ENCODE results near the gene EBLN1. TPM values are rescaled to one million over a fixed set of nuclear protein-coding genes. Genes with fewer than 3 reads are reported as not detected.

Gene EBLN1
- total RNA-seq, 6 experiments from 2014 or later = not detected

DNA sequence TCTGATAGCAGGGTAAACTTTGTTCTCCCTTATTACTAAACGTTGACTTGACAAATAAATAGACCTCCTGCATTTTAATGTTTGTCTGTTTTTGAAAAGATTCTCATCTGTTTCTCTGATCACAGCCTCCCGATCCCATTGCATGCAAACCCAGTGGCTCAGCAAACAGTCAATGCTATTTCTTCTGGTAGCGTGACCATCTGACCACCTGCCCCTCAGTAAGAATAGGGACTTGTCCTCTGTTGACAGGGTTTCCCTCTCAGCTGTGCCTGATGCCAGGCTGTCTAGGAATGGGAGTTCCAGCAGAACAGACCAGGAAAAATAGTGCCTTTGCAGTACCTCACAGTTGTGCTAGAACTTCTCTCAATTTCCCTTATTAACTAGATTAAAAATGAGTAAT, 40.7 kb upstream of the EBLN1 start:
- 51% methylated on average over 3 of the region's 3 CpGs for WGBS (ENCODE audit: insufficient coverage, low coverage, low lambda C conversion rate, missing lambda C conversion rate)
- ATAC-seq (no peak), DNase-seq (no peak)
- TF ChIP-seq POLR2A (IDR thresholded peaks at IDR 0.05) = no peak
- TF ChIP-seq, protein P1, sequence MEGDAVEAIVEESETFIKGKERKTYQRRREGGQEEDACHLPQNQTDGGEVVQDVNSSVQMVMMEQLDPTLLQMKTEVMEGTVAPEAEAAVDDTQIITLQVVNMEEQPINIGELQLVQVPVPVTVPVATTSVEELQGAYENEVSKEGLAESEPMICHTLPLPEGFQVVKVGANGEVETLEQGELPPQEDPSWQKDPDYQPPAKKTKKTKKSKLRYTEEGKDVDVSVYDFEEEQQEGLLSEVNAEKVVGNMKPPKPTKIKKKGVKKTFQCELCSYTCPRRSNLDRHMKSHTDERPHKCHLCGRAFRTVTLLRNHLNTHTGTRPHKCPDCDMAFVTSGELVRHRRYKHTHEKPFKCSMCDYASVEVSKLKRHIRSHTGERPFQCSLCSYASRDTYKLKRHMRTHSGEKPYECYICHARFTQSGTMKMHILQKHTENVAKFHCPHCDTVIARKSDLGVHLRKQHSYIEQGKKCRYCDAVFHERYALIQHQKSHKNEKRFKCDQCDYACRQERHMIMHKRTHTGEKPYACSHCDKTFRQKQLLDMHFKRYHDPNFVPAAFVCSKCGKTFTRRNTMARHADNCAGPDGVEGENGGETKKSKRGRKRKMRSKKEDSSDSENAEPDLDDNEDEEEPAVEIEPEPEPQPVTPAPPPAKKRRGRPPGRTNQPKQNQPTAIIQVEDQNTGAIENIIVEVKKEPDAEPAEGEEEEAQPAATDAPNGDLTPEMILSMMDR (IDR thresholded peaks at IDR 0.05) = no peak
- intact Hi-C loops (cut with DNase I) = no loop called here
- Histone ChIP-seq H3K27ac (no peak overlapping the region), H3K9me3 (no peaks in the 10 kb centered on the region), H3K4me3 (no peak overlapping the region), H3K4me1 (peaks cover 0 to 4% (median 0%) of the 10 kb centered on the region in 4 donors), H3K27me3 (peaks cover 0 to 10% of the 10 kb centered on the region in 2 donors), H3K36me3 (no peaks in the 10 kb centered on the region)

DNA sequence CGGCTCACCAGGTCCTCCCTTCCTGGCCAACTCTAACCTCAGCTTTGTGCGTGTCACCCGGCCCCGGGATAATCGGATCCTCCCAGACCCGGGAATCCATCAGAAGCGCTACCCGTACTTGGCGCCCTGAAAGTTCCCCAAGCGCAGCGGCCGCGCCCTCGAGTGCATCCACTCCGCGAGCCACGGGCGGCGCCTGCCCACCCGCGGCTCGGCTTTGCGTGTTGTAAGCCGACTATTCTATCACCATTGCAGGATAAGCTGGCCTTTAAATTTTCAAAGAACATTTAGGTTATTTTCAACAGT, 35.7 kb upstream of the EBLN1 start:
- intact Hi-C loops (cut with DNase I) = no loop called here

DNA sequence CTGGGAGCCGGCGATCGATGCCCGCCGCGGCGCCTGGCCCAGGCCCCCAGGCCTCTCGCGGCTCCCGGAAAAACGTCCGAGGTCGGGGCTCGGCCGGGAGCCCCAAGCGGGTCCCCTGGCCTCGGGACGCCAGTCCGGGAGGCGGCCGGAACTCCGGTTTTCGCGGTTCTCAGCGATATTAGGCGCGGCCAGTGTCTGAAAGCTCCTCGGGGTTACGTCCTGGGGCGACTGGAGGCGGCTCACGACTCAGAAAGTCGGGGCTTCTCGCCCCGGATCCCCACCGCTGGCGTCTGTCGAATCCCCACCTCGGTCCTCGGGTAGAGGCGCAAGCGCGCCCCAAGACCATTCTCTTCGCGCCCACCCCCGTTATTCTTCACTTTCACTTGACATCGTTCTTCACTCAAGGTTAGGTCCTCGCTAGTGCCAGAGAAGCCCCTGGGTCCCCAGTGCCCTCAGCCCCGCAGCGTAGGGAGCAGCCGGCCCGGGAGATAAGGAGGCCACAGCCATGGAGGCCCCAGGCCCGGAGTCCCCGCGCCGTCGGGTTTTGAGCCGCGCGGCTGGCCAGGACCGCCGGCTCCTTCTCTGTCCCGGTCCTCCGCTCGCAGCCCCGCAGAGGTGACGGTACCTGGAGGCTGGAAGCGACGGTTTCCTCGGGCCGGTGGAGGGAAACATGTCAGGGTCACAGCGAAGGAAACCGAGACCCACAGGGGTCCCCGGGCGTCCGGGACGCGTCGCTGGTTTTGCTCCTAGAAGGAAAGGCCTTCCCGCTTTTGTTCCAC, 35.2 kb upstream of the EBLN1 start:
- DNase-seq (peak; percentile 43 to 57 (median 47)), ATAC-seq (peak; percentile 52 to 59 (median 56))
- WGBS (ENCODE audit: insufficient coverage, low coverage, low lambda C conversion rate, missing lambda C conversion rate) = 9% methylated on average over 9 of the region's 80 CpGs
- H3K27me3 ChIP-seq = peaks cover 0 to 10% of the 10 kb centered on the region in 2 donors
- peak overlapping the region; percentile 59 to 71 (median 68) for H3K4me3 ChIP-seq
- no peaks in the 10 kb centered on the region for H3K9me3 ChIP-seq
- intact Hi-C loops (cut with DNase I) = no loop called here
- no peak for TF ChIP-seq POLR2A (IDR thresholded peaks at IDR 0.05)
- TF ChIP-seq, protein P1 (IDR thresholded peaks at IDR 0.05) = no peak
- no peaks in the 10 kb centered on the region for H3K36me3 ChIP-seq
- peak overlapping the region; percentile 82 to 93 (median 86) for H3K27ac ChIP-seq
- peaks cover 0 to 4% (median 0%) of the 10 kb centered on the region in 4 donors for H3K4me1 ChIP-seq

More for the DNA sequence above, 35.7 kb upstream of the EBLN1 start:
- Histone ChIP-seq H3K27me3 (peaks cover 0 to 10% of the 10 kb centered on the region in 2 donors), H3K4me3 (peak overlapping the region; percentile 59 to 71 (median 68)), H3K9me3 (no peaks in the 10 kb centered on the region), H3K36me3 (no peaks in the 10 kb centered on the region), H3K27ac (peak overlapping the region; percentile 82 to 93 (median 86)), H3K4me1 (peaks cover 0 to 4% (median 0%) of the 10 kb centered on the region in 4 donors)
- DNase-seq (peak in 1 of 3 donors; percentile 62), ATAC-seq (peak; percentile 16 to 41 (median 24))
- TF ChIP-seq, protein P1 (IDR thresholded peaks at IDR 0.05) = no peak
- no peak for TF ChIP-seq POLR2A (IDR thresholded peaks at IDR 0.05)
- WGBS (ENCODE audit: insufficient coverage, low coverage, low lambda C conversion rate, missing lambda C conversion rate) = 44% methylated on average over 18 of the region's 24 CpGs

DNA sequence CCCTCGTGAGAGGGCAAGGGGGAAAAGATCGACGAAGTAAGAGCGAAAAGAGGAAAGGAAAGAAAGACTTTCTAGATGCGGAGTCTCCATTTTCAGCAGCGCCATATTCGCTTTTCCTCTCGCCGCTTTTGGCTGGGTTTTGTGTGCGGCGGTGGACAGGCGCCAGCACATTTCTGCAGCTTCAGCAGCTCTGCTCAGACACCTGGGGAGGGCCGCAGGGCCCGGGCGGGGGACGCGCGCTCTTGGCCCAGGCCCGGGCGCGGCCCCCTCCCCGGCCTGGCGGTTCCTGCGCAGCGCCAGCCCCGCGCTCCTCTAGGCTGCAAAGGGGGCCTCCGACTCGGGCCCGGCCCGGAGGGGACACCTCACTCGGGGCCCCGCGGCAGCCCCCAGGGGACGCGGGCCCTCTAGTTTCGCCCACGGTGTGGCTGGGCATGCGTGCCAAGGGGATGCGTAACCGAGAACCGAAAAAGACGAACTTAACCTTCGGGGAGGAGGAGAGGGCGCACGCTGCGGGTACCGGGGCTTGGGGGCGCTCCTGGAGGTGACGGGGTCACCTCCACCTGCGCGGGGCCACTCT, 34.5 kb upstream of the EBLN1 start:
- intact Hi-C loops (cut with DNase I) = no loop called here
- H3K4me3 ChIP-seq = peak overlapping the region; percentile 59 to 71 (median 68)

More for the DNA sequence above, 34.5 kb upstream of the EBLN1 start:
- H3K27ac ChIP-seq = peak overlapping the region; percentile 82 to 93 (median 86)
- no peaks in the 10 kb centered on the region for H3K9me3 ChIP-seq
- no peaks in the 10 kb centered on the region for H3K36me3 ChIP-seq
- ATAC-seq (peak; percentile 70 to 83 (median 78)), DNase-seq (peak; percentile 54 to 68 (median 65))
- TF ChIP-seq POLR2A (IDR thresholded peaks at IDR 0.05) = no peak
- TF ChIP-seq, protein P1 (IDR thresholded peaks at IDR 0.05) = no peak
- H3K27me3 ChIP-seq = peaks cover 0 to 8% of the 10 kb centered on the region in 2 donors
- H3K4me1 ChIP-seq = peaks cover 0 to 4% (median 0%) of the 10 kb centered on the region in 4 donors
- 0% methylated on average over 17 of the region's 52 CpGs for WGBS (ENCODE audit: insufficient coverage, low coverage, low lambda C conversion rate, missing lambda C conversion rate)

Measured in right lobe of liver (tissue), 6 donors.